Keratinocyte (primary cell): ENCODE results near the gene FYB1. TPM values are rescaled to one million over a fixed set of nuclear protein-coding genes. Genes with fewer than 3 reads are reported as not detected.

Experiments used
- DNase-seq: peaks from one replicate; pipeline ENCODE4 v3.0.0-alpha.2; 2011; ENCODE audit warnings: low read depth, missing footprints, low spot score
- FAIRE-seq: peaks from 2 replicates; lab custom pipeline; 2011; peaks lifted over from hg19 to GRCh38; lab: Jason Lieb, UNC
- H2AFZ ChIP-seq: 2 replicates; pipeline ENCODE4 v1.6.0; 2012; ENCODE audit warnings: low read length, control low read depth, inconsistent platforms; ENCODE audit not compliant: control insufficient read depth
- H3K27ac ChIP-seq: 2 replicates; pipeline ENCODE4 v1.5.1; 2011; ENCODE audit warnings: low read length; ENCODE audit not compliant: control insufficient read depth, insufficient read depth
- H3K27me3 ChIP-seq: 3 replicates; pipeline ENCODE4 v1.6.0; 2011; ENCODE audit warnings: low read length; ENCODE audit not compliant: control insufficient read depth, insufficient read depth; ENCODE audit errors: extremely low read depth
- H3K36me3 ChIP-seq, 2 experiments: 2 replicates in 1 of 2; 3 replicates in 1 of 2; pipeline ENCODE4 v1.5.1; 2011; ENCODE audit warnings: low read length in 2 of 2, mild to moderate bottlenecking in 1 of 2; ENCODE audit not compliant: control insufficient read depth in 2 of 2, insufficient read depth in 2 of 2; ENCODE audit errors: extremely low read depth in 1 of 2
- H3K4me1 ChIP-seq: 3 replicates; pipeline ENCODE4 v1.5.1; 2011; ENCODE audit warnings: low read length; ENCODE audit not compliant: control insufficient read depth, insufficient read depth; ENCODE audit errors: extremely low read depth
- H3K4me2 ChIP-seq: 3 replicates; pipeline ENCODE4 v1.6.0; 2011; ENCODE audit warnings: low read depth, low read length; ENCODE audit not compliant: control insufficient read depth, insufficient read depth; ENCODE audit errors: extremely low read depth
- H3K4me3 ChIP-seq, 3 experiments: fragments of 200-600 bp in 1 of 3; sonication (generic) in 1 of 3; 2 replicates in 2 of 3; 3 replicates in 1 of 3; pipeline ENCODE4 v1.5.1; 2011 to 2016; ENCODE audit warnings: low read length in 3 of 3, mild to moderate bottlenecking in 3 of 3, control low read depth in 2 of 3, inconsistent platforms in 1 of 3, low read depth in 1 of 3, mixed read lengths in 1 of 3, mixed run types in 1 of 3, moderate library complexity in 1 of 3; ENCODE audit not compliant: control insufficient read depth in 2 of 3, insufficient read depth in 2 of 3; ENCODE audit errors: extremely low read depth in 1 of 3
- H3K79me2 ChIP-seq: 2 replicates; pipeline ENCODE4 v1.6.0; 2012; ENCODE audit warnings: low read length; ENCODE audit not compliant: control insufficient read depth, insufficient read depth
- H3K9ac ChIP-seq: 3 replicates; pipeline ENCODE4 v1.6.0; 2011; ENCODE audit warnings: low read length; ENCODE audit not compliant: control insufficient read depth, insufficient read depth; ENCODE audit errors: extremely low read depth
- H3K9me1 ChIP-seq: 3 replicates; pipeline ENCODE4 v1.6.0; 2011; ENCODE audit warnings: low read length; ENCODE audit not compliant: control insufficient read depth, insufficient read depth; ENCODE audit errors: extremely low read depth
- H3K9me3 ChIP-seq: 2 replicates; pipeline ENCODE4 v1.5.1; 2012; ENCODE audit warnings: low read depth, low read length; ENCODE audit not compliant: control insufficient read depth
- H4K20me1 ChIP-seq: 3 replicates; pipeline ENCODE4 v1.6.0; 2011; ENCODE audit warnings: low read length; ENCODE audit not compliant: control insufficient read depth, insufficient read depth; ENCODE audit errors: extremely low read depth
- CTCF ChIP-seq, 3 experiments: IDR thresholded peaks in 1 of 3; conservative IDR thresholded peaks in 1 of 3; optimal IDR thresholded peaks in 1 of 3; 2 replicates in 2 of 3; 3 replicates in 1 of 3; pipeline versions ENCODE3 to v1.5.1; 2011; ENCODE audit warnings: low read length in 3 of 3, mild to moderate bottlenecking in 3 of 3, moderate library complexity in 2 of 3, control low read depth in 1 of 3, inconsistent platforms in 1 of 3; ENCODE audit not compliant: insufficient read depth in 2 of 3; ENCODE audit errors: extremely low read depth in 1 of 3
- EZH2 ChIP-seq: IDR thresholded peaks from one replicate; pipeline ENCODE4 v1.6.1; 2012; ENCODE audit warnings: inconsistent platforms, mild to moderate bottlenecking, low read length, moderate library complexity
- dilution Hi-C: fragments of 300-500 bp; cut with MboI; formaldehyde crosslinking; loops from one replicate; pipeline ENCODE4 v1.7.0; 2020; ENCODE audit warnings: low sequenced_read_pairs; ENCODE audit not compliant: extremely low pct_ligation_motif_present
- polyA plus RNA-seq, 5 experiments: library from polyadenylated mRNA; depleted of rRNA in 3 of 5; stranded (reverse) in 3 of 5; stranded (forward) in 1 of 5; unstranded in 1 of 5; fragments of >200 nt; gene quantifications; 1 replicate in 1 of 5; 2 replicates in 3 of 5; 3 replicates in 1 of 5; pipeline versions ENCODE4 v1.2.1 to v1.2.3, GENCODE V29; 2011 to 2012; ENCODE audit warnings: missing spikeins in 2 of 5, low read depth in 1 of 5, low replicate concordance in 1 of 5

Gene FYB1
- polyA plus RNA-seq, 1 donor (not counting 4 experiments of a cell fraction or from before 2014, with no cell fraction given): 0.29 TPM

DNA sequence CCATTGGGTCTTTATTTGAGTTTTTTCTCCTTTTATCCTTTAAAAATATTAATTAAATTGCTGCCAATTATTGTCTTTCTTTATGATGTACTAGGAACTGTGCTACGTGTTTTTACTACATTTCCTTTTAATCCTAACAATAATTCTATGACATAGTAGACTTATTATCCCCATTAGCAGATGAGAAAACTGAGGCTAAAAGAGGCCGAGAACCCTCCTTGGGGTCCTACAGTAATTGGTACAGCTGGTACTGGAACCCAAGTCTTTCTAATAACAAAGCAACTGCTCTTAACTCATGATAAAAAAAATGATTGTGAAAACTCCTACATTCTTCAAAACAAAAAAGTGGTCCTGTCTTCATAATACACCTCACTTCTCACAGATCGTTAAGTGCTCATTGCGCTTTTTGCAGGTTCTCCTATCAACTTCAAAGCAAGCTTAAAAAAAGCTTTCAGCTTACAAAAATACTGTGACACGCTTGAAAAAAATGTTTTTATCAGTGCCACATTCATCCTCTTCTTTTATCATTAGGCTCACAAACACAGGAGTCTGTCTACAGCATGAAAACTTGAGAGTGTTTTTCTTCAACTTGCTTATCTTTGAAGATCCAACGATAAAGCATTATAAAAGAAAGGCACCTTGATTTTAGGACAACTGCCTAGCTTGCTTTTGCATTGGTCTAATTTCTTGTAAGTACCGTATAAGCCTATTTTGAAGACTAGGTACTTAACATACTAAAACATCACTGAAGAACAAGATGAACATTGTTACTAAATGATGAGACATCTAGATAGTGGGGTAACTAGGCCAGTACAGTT, 32.4 kb downstream of the FYB1 start:
- no peaks in the 10 kb centered on the region for H3K9me1 ChIP-seq
- no peak for TF ChIP-seq CTCF (optimal IDR thresholded peaks at IDR 0.05 in 1 of 3, IDR thresholded peaks at IDR 0.05 in 1 of 3, conservative IDR thresholded peaks at IDR 0.05 in 1 of 3; ENCODE audit: extremely low read depth in 1 of 3, insufficient read depth in 2 of 3, low read length in 3 of 3)
- no peak for TF ChIP-seq EZH2
- no peak overlapping the region for H2AFZ ChIP-seq
- DNase-seq (no peak), FAIRE-seq (no peak)
- H3K4me1 ChIP-seq: no peaks in the 10 kb centered on the region
- H3K4me3 ChIP-seq: no peak overlapping the region
- no peaks in the 10 kb centered on the region for H3K79me2 ChIP-seq
- no peak overlapping the region for H3K9ac ChIP-seq
- dilution Hi-C loops: no loop called here
- H3K27ac ChIP-seq: no peak overlapping the region
- no peak overlapping the region for H3K4me2 ChIP-seq
- no peaks in the 10 kb centered on the region for H4K20me1 ChIP-seq
- no peaks in the 10 kb centered on the region for H3K27me3 ChIP-seq
- H3K36me3 ChIP-seq: no peaks in the 10 kb centered on the region
- H3K9me3 ChIP-seq: no peaks in the 10 kb centered on the region

GRCh38 chr5:39186289-39186688, 33.1 kb downstream of the FYB1 start:
- H2AFZ ChIP-seq: no peak overlapping the region
- dilution Hi-C loops: no loop called here
- H3K9ac ChIP-seq: no peak overlapping the region
- H3K79me2 ChIP-seq: no peaks in the 10 kb centered on the region
- no peaks in the 10 kb centered on the region for H3K36me3 ChIP-seq
- FAIRE-seq (no peak), DNase-seq (no peak)
- H3K27me3 ChIP-seq: no peaks in the 10 kb centered on the region
- no peak overlapping the region for H3K4me2 ChIP-seq
- TF ChIP-seq EZH2 (no peak), CTCF (optimal IDR thresholded peaks at IDR 0.05 in 1 of 3, IDR thresholded peaks at IDR 0.05 in 1 of 3, conservative IDR thresholded peaks at IDR 0.05 in 1 of 3; ENCODE audit: extremely low read depth in 1 of 3, insufficient read depth in 2 of 3, low read length in 3 of 3) (no peak)
- H3K27ac ChIP-seq: no peak overlapping the region
- H3K4me3 ChIP-seq: no peak overlapping the region
- no peaks in the 10 kb centered on the region for H4K20me1 ChIP-seq
- no peaks in the 10 kb centered on the region for H3K4me1 ChIP-seq
- no peaks in the 10 kb centered on the region for H3K9me3 ChIP-seq
- H3K9me1 ChIP-seq: no peaks in the 10 kb centered on the region
